ENCODE measurements around the gene CDK2AP2.
"Not testable (repeated sequence)": the region's sequence is repeated elsewhere in the genome, so short reads cannot be mapped to it uniquely, and the experiment has no call there.

The CDK2AP2 gene

DNA sequence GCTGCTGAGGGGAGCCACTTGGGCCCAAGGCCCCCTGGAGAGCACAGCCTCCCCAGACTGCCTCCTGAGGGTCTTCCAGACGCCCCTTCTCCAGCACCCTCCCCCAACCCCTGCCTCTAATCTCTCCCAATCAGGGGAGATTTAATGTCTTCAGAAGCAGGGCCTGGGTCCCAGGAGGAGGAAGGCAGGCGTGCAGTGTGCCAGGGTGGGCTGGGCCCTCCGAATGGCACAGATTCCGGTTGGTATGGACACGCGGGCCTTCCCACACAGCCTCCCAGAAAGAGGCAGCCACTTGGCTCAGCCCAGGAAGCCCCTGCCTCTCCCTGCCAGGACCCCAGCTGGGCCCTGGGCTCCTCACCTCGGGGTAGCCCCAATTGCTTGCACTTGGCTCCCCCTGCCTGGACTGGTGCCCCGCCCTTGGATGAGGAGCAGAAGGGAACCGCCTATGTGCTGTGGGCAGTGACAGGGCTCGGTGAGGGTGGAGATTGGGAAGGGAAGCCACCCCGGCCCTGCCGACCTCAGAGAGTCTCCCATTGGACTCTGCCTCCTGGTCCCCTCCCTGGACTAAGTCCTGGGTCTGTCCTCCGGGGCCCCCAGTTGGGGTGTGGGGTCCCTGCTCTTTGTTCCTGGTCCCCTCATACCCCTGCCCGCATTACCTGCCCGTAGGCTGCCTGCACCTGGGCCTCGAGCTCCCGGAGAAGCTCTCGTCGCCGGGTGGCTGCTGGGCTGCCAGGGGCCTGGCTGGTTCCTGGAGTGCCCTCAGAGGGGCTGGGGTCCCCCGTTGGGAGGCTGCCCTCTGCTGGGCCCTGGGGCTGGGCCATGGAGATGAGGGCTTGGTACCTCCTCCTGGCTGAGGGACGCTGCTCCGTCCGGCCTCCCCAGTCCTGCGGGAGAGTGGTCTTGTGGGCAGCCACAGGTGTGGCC, 15.9 kb upstream of the CDK2AP2 start:
- no peak for DNase-seq

DNA sequence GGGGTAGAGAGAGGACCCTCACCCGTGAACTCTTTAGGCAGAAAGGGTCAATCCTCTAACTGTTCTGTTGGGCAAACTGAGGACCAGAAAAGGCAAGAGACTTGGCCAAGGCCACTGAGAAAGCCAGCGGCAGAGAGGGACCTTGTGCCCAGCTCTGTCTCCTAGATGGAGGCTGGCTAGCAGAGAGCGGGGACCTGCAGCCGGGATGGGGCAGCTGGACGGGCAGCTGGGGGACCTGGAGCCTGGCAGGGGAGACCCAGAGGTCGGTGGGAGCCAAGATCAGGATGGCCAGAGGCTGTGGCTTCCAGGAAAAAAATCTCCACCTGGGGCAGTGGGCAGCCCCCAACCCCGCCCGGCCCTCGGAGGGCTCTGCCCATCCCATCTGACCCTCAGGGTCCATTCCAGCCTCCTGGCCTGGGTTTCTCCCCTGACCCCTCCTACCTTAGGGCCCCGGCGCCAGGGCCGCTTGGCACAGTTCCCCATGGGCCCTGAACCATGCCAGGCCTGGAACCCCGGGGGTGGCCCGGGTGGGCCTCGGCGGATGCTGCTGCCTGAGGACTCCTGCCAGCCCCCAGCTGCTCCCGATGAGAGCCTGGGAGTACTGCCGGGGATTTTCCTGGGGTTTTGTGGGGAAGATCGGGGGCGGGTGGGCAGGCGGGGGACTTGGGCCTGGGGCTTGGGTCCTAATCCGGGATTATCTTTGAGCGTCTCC, 15.0 kb upstream of the CDK2AP2 start, which contains the start of gene CABP2:
TSS of gene CABP2 (minus strand) at position 603 of the 712 bp plus-strand sequence. CDS start at position 483, 120 bp downstream.
- no peak for DNase-seq

DNA sequence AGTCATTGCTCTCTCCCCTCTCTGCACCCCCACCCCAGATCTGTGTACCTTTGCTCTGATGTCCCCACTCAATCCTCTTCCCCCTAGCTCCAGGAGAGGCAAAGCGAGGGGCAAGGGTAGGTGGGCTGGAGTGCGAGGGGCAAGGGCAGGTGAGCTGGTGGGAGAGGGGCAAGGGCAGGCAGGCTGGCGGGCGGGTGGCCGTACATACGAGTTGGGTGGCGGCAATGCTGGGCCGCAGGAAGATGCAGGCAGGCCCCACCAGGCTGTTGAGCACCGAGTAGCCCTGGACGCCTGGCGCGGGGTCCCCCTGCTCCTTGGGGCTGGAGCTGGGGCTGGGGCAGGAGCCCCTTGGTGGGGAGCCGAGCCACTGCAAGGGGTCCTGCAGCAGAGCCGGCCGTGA, 14.4 kb upstream of the CDK2AP2 start:
- no peak for DNase-seq

DNA sequence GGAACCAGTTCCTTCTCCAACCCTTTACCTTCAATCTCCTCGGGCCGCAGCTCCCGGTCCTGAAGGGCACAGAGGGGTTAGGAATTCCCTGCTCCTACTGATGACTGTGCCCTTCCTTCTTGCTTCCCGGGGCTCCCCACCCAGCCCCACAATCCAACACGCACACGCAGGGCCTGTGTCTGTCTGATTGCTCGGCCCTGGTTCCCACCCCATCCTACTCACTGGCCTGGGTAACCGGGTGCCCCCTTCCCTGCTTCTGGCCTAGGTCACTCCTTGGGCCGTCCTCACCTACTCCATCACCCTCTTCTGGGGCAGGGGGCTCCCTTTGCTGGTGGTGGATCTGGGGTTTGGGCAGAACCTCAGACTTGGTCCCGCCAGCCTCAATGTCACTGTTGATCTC, 14.0 kb upstream of the CDK2AP2 start:
- no peak for DNase-seq

DNA sequence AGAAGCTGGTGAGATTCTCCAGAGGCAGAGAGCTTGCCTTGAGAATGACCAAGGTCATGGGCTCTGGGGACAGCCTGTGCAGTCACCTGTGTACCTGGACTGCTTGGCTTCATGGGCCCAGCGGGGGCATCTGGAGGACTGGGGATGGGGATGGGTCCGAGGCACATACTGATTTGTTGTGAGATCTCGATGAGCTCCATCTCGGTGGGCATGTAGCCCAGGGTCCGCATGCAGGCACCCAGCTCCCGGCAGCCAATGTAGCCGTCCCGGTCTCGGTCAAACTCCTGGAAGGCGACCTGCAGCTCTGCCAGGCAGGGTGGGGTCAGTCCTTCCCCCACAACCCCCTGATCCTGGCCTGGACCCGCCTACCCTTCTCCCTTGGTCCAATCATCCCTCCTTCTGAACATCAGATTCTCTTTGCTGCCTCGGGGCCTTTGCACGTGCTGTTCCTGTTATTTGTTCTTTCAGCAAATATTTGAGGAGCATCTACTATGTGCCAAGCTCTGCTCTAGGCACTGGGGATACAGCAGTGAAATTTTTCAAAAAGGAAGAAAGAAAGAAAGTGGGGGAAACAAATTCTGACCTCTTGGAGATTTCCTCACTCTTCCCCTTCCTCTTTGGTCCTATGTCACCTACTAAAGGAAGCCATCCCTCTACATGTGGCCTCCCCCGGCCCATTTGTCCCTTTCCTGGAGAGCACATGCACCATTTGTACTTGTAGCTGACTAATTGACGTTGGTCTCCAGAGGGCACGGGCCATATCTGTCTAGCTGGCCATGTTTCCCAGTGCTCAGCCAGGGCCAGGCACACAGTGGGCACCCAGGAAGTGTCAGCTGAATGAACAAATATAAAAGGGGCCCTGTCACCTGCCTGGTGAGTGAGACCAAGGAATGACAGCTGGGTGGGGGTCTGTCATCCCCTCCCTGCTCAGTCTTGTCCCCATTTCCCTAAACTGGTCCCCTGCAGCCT, 13.2 kb upstream of the CDK2AP2 start:
- DNase-seq, result no peak

DNA sequence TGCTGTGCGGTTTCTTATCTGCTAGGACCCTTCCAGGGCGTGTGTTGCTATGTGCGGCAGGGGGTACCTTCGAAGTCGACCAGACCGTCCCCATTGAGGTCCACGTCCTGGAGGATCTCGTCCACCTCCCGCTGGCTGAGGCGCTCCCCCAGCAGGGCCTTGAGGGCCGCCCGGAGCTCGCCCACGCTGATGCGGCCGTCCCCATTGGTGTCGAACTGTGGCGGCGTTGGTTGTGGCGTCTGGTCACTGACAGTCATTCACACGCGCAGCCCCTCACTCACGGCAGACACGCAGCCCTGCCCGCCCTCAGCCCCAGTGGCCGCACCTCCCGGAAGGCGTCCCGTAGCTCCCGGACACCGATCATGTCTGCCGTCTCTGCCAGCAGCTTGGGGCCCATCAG, 11.8 kb upstream of the CDK2AP2 start:
- DNase-seq, result no peak

DNA sequence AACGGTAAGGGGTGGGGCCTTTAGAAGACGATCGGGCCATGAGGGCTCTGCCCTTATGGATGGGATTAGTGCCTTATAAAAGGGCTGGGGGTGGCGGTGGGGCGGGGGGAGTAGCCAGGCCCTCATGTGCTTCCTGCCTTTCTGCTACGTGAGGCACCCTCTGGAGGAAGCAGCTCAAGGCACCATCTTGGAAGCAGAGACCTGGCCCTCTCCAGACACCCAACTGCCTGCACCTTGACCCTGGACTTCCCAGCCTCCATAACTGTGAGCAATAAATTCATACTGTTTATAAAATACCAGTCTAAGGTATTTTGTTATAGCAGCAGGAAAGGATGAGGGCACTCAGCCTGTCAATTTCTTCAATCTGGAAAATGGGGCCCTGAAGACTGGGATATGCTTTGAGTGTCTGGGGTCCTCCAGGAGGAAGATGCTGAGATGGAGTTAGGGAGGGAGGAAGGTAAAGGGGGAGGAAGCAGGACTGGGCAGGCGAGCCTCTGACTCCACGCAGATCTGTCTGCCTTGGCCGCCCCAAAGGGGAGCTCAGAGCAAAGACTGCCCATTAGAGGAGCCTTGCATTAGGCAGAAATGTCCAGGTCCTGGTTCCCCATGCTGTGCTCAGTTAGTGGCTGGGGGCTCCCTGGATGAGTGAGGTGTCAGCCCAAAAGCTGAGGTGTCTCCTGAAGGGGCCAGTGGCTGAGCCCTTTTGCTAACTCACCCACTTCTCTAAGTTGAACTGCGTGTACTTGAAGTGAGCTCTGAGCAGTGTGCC, 10.0 kb upstream of the CDK2AP2 start:
- no peak for DNase-seq

DNA sequence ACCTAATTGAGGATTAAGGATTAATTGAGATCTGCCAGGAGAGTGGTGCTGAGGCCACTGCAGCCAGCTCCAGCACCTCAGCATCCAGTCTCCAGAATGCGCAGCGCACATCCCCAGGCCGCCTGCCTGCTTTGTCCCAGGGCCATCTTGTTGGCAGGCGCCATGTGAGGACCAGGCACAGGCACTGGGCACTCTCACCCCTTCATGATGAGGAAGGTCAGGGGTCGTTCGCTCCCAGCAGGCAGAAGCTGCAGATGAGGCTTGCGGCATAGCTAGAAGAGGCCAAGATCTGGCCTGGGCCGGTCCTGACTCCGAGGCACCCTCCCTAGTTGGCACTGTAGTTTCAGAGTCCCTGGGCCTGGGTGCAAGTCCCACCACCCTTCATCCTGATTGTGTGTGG, 8.8 kb upstream of the CDK2AP2 start:
- DNase-seq, result no peak

DNA sequence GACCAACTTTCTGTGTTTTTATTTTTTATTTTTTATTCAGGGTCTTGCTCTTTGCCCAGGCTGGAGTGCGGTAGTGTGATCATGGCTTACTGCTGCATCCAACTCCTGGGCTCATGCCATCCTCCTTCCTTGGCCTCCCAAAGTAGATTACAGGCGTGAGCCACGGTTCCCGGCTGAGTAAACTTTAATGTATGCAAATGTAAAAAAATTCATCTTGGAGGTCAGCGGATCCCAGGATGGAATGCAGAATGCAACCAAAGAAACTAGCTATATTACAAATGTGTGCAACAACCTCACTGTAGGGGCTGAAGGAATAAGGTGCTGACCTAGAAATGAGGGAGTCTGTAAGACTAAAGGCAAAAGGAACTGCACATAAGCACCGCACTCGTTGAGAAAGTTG, 6.2 kb upstream of the CDK2AP2 start:
- no peak for DNase-seq

DNA sequence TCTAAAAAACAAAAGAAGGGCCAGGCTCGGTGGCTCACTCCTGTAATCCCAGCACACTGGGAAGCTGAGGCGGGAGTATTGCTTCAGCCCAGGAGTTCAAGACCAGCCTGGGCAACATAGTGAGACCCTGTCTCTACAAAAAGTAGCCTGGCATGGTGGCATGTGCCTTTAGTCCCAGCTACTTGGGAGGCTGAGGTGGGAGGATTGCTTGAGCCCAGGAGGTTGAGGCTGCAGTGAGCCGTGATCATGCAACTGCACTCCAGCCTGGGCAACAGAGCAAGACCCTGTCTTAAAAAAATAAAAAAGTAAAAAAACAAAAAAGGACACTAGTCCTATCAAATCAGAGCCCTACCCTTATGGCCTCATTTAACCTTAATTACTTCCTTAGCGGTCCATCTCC, 3.6 kb upstream of the CDK2AP2 start:
- DNase-seq, result not testable (repeated sequence)

DNA sequence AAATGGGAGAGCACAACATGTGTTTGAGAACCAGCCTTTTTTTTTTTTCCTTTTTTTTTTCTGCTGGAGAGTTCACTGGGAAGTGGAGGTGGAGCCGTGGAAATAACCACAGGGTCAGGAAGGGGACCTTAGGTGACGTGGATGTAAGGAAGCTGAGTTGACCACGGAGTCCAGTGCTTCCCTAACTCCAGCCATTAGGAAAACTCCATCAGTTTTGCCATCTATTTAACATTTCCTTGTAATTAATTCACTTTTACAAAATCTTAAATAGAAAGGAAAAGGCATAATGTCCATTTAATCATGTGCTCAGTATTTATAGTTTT, 2.0 kb upstream of the CDK2AP2 start:
- DNase-seq, result no peak

DNA sequence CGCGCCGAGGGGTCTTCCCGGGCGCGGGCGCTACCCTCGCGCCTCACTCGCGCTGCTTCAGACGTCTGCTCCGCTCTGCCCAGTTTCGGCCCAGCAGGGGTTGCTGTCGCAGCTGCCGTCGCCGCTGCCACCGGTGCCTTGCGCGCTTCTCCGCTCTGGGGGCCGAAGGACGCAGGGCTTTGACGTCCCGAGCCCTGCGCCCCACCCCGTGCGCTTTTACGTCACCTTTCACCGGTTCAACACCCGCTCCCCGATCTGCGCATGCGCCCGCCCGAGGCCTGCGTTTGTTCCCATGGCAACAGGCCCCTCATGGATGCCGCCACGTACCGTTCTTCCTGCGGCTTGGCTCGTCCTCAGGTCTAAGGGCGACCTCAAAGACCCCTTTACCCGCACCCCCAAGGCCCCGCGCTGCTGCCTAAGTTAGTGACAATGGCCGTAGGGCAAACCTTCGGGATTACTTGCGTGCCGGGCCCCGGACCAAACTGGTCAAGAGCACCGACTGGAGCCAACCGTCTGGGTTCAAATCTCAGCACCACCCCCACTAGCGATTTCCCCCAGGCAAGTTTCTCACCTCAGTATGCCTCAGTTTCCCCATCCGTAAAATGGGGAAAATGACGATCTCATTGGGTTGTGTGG, 642 bp upstream of the CDK2AP2 start:
- DNase-seq, result peak; percentile 68 to 99 (median 95)

DNA sequence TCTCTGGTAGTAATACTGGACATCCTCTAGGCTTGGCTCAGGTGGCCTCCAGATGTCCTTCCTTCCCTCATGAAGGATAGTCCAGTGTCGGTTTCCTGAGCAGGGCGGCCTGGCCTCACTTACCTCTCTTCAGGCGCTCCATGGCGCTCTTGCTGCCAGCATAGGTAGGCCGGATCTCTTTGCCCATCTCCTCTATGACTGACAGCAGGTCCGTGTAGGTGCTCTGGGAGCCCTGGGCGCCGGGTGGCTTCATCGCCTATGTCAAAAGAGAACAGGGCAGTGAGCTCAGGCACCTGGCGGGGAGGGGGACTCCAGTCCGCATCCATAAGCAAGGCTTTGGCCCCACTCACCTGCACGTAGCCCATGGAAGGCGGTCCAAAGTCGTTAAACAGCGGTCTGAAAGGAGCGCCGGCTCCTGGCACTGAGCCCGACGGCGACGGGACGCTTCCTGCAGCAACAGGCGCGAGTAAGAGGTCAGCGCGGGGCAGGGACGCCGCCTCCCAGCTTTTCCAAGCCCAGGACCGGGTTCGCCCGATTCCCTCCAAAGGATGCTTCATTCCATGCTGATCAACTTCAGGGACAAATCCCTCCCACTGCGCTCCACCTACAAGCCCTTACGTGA, 609 bp downstream of the CDK2AP2 start:
- DNase-seq, result peak in 3 of 58 donors; percentile 56 to 66 (median 64)

DNA sequence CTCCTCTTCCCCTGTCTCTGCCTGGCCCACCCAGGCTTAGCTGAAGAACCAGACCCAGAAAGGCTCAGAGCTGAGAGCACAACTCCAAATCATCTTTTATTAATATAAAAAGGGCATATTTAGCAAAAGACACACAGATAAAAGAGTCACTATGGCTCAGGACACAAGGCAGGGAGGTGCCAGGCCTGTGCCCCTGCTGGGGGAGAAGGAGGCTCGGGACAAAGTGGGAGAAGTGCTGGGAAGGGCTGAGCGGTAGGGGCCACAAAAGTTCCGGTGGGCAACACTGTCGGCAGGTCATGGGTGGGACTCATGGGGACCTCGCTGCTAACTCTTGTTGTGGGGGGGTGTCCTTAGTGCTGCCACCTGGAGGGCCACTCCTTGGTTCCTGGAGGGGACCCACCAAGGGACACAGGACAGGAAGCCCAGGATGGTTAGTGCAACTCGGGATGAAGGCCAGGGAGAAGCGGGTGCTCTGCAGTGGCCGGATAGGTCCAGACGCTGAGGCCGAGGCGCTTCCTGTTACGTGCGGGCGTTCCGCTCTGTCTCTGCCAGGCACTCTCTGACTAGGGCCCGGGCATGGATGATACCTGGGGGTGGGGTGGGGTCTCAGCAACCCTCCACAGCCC, 1.4 kb downstream of the CDK2AP2 start:
- DNase-seq, result no peak

DNA sequence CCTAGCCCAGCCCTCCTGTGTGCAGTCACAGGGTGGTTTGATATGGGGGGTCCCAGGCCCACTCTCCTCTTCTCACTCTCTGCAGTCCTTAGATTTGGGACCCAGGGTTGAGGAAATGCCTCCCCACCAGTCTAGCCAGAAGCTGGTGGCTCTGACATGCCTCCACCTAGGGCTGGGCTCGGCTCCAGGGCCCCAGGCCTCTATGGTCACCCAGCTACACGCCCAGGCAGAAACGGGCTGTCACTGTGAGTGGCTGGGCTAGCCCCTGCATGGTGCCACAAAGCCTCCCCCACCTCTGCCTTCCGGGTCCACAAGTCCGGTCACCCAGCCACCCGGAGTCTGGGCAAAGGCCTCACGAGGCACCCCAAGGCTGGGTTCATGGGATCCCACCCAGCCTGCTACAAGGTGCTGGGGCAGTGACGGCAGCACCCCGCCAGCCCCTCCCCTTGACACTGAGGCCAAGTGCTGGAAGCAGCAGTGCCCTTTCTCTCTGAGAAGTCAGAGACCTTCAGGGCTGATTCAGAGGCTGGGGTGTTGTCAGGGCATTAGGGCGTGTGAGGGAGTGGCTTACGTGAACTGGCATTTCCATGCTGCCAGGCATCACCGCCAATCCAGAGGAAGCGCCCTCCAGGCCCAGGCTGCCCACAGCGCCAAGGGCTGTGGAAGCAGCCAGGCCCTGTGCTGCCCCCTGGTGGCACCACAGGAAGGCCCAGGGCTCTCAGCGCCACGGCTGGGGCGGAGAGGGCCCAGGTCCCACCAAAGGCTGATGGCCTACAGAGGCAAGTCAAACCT, 2.2 kb downstream of the CDK2AP2 start:
- DNase-seq, result peak in 54 of 58 donors; percentile 23 to 85 (median 72)

DNA sequence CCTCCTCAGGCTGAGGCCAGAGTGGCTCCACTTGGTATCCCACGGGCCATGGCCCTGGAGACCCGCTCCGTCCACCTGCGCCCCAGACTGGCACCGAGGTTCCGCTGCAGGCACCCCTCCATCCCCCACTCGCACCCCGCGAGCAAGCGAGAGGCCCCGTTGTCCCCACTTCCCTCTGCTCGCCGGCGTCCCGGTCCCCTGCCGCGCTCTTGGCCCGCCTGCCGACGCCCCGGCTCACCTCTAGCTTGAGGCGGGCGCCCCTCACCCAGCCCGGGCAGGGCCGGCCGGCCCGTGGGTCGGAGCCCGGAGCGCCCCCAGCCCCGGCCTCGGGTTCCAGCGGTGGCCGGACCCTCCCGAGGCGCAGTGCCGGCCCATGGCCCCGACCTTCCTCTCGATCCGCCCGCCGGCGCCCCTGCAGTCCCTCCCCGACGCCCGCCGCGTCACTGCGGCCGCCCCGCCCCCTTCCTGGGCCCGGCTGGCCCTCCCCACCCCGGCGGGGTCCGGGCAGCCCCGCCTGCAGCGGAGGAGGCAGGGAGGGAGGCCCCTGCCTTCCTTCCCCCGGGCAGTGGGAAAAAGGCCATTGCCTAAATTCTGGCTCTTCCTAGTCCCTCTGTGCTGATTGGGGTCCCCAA, 2.9 kb downstream of the CDK2AP2 start, which contains the start of gene PITPNM1:
TSS of gene PITPNM1 (minus strand) at position 414 of the 632 bp plus-strand sequence. CDS start 1,183 bp downstream, outside the sequence.
- peak in 32 of 58 donors; percentile 13 to 54 (median 32) for DNase-seq
